Osteoblast (primary cell): ENCODE results near the gene SLC39A11. TPM values are rescaled to one million over a fixed set of nuclear protein-coding genes. Genes with fewer than 3 reads are reported as not detected.

Source experiments
- DNase-seq: peaks from one replicate; pipeline ENCODE4 v3.0.0; 2011; ENCODE audit warnings: low spot score, mixed read lengths; ENCODE audit not compliant: insufficient read length; ENCODE audit errors: missing footprints
- H2AFZ ChIP-seq: 2 replicates; pipeline ENCODE4 v1.6.0; 2011; ENCODE audit warnings: mild to moderate bottlenecking, low read length
- H3K27ac ChIP-seq: 2 replicates; pipeline ENCODE4 v1.5.1; 2011; ENCODE audit warnings: mild to moderate bottlenecking, low read depth, low read length, moderate library complexity
- H3K27me3 ChIP-seq: 2 replicates; pipeline ENCODE4 v1.6.0; 2012; ENCODE audit warnings: mild to moderate bottlenecking, control low read depth, inconsistent platforms, low read length, moderate library complexity; ENCODE audit not compliant: insufficient read depth
- H3K36me3 ChIP-seq: 2 replicates; pipeline ENCODE4 v1.5.1; 2011; ENCODE audit warnings: mild to moderate bottlenecking, low read length, control low read depth, moderate library complexity; ENCODE audit not compliant: insufficient read depth
- H3K4me1 ChIP-seq: 2 replicates; pipeline ENCODE4 v1.5.1; 2011; ENCODE audit warnings: mild to moderate bottlenecking, low read length, control low read depth, moderate library complexity; ENCODE audit not compliant: insufficient read depth
- H3K4me2 ChIP-seq: 2 replicates; pipeline ENCODE4 v1.6.0; 2011; ENCODE audit warnings: mild to moderate bottlenecking, low read length; ENCODE audit not compliant: insufficient read depth
- H3K4me3 ChIP-seq: fragments of 200-600 bp; sonication (generic); 3 replicates; pipeline ENCODE4 v1.5.1; 2012; ENCODE audit warnings: mild to moderate bottlenecking, low read length, inconsistent platforms; ENCODE audit not compliant: insufficient read depth
- H3K79me2 ChIP-seq: 2 replicates; pipeline ENCODE4 v1.6.0; 2012; ENCODE audit warnings: mild to moderate bottlenecking, low read length, control low read depth, inconsistent platforms; ENCODE audit not compliant: insufficient read depth
- H3K9me3 ChIP-seq: 2 replicates; pipeline ENCODE4 v1.5.1; 2011; ENCODE audit warnings: low read depth, low read length, control low read depth
- H4K20me1 ChIP-seq: 2 replicates; pipeline ENCODE4 v1.6.0; 2012; ENCODE audit warnings: mild to moderate bottlenecking, low read length, control low read depth; ENCODE audit not compliant: insufficient read depth
- CTCF ChIP-seq: IDR thresholded peaks from 2 replicates; pipeline ENCODE4 v1.5.1; 2011; ENCODE audit warnings: mild to moderate bottlenecking, low read depth, low read length, moderate library complexity; ENCODE audit errors: extremely low read depth
- total RNA-seq: library from RNA; depleted of rRNA; stranded (reverse); fragments of >200 nt; gene quantifications from 2 replicates; pipeline ENCODE4 v1.2.3, GENCODE V29; 2012

SLC39A11 gene
- total RNA-seq, 1 donor: 27.1 TPM

GRCh38 chr17:72667096-72668063 is 425.1 kb downstream of the SLC39A11 start:
- Histone ChIP-seq H3K79me2 (no peaks in the 10 kb centered on the region), H2AFZ (no peak overlapping the region), H3K4me1 (no peaks in the 10 kb centered on the region), H3K36me3 (no peaks in the 10 kb centered on the region), H4K20me1 (no peaks in the 10 kb centered on the region), H3K9me3 (no peaks in the 10 kb centered on the region), H3K27ac (no peak overlapping the region), H3K4me3 (no peak overlapping the region), H3K27me3 (peaks cover 7% of the 10 kb centered on the region), H3K4me2 (no peak overlapping the region)
- no peak for TF ChIP-seq CTCF
- DNase-seq: no peak

GRCh38 chr17:72665852-72666851 is 426.3 kb downstream of the SLC39A11 start:
- Histone ChIP-seq H3K36me3 (no peaks in the 10 kb centered on the region), H3K27ac (no peak overlapping the region), H3K27me3 (peaks cover 7% of the 10 kb centered on the region), H4K20me1 (no peaks in the 10 kb centered on the region), H3K4me3 (no peak overlapping the region), H3K4me1 (no peaks in the 10 kb centered on the region), H3K79me2 (no peaks in the 10 kb centered on the region), H3K4me2 (no peak overlapping the region), H2AFZ (no peak overlapping the region), H3K9me3 (no peaks in the 10 kb centered on the region)
- TF ChIP-seq CTCF: no peak
- DNase-seq: no peak

- no peaks in the 10 kb centered on the region for H3K36me3 ChIP-seq
- no peaks in the 10 kb centered on the region for H3K79me2 ChIP-seq
- TF ChIP-seq CTCF: no peak
- H3K4me1 ChIP-seq: no peaks in the 10 kb centered on the region
- H2AFZ ChIP-seq: no peak overlapping the region
- no peak for DNase-seq
- peaks cover 7% of the 10 kb centered on the region for H3K27me3 ChIP-seq
- H4K20me1 ChIP-seq: no peaks in the 10 kb centered on the region
- H3K4me3 ChIP-seq: no peak overlapping the region
- H3K4me2 ChIP-seq: no peak overlapping the region
- no peaks in the 10 kb centered on the region for H3K9me3 ChIP-seq
- H3K27ac ChIP-seq: no peak overlapping the region
Measured at GRCh38 chr17:72662827-72663190, 429.7 kb downstream of the SLC39A11 start.
